Measurements from ENCODE around the gene TWF2. TPM values are rescaled to one million over a fixed set of nuclear protein-coding genes. Genes with fewer than 3 reads are reported as not detected.

The TWF2 gene
- total RNA-seq, 4 donors from 2014 or later, result 50.4 to 129 (median 122) TPM

- no peak for TF ChIP-seq CTCF (IDR thresholded peaks at IDR 0.05; ENCODE audit: low read depth)
Measured at GRCh38 chr3:52240059-52240885, 1.3 kb upstream of the TWF2 start.

- no peak for TF ChIP-seq CTCF (IDR thresholded peaks at IDR 0.05; ENCODE audit: low read depth)
Measured at GRCh38 chr3:52238193-52238760, 681 bp downstream of the TWF2 start.

- no peak for TF ChIP-seq CTCF (IDR thresholded peaks at IDR 0.05; ENCODE audit: low read depth)
Measured at GRCh38 chr3:52237657-52238172, 1.2 kb downstream of the TWF2 start.

- TF ChIP-seq CTCF (IDR thresholded peaks at IDR 0.05; ENCODE audit: low read depth), result no peak
Measured at GRCh38 chr3:52237006-52237656, 1.8 kb downstream of the TWF2 start.

- no peak for TF ChIP-seq CTCF (IDR thresholded peaks at IDR 0.05; ENCODE audit: low read depth)
Measured at GRCh38 chr3:52236424-52236886, 2.5 kb downstream of the TWF2 start.

GRCh38 chr3:52234516-52235447, 4.2 kb downstream of the TWF2 start:
- no peak for TF ChIP-seq CTCF (IDR thresholded peaks at IDR 0.05; ENCODE audit: low read depth)
